Ovary (tissue), 3 donors: ENCODE measurements around the gene CAPZB.

Source experiments
- POLR2A ChIP-seq: fragments of 450-650 bp; IDR thresholded peaks from one replicate; pipeline ENCODE4 v1.6.1; 2017; ENCODE audit warnings: antibody characterized with exemption, mild to moderate bottlenecking, moderate library complexity
- TF ChIP-seq, protein P1 (sequence below), 3 donors: fragments of 450-650 bp in 2 of 3; fragments of 200-600 bp in 1 of 3; IDR thresholded peaks; one replicate each; pipeline versions ENCODE4 v1.5.1 to v1.8.0; 2016 to 2022; ENCODE audit warnings: antibody characterized with exemption in 3 of 3, mild to moderate bottlenecking in 1 of 3
- donor health status: DM: no; HTN: no; CAD: no.

- TF ChIP-seq POLR2A = no peak
- TF ChIP-seq, protein P1, sequence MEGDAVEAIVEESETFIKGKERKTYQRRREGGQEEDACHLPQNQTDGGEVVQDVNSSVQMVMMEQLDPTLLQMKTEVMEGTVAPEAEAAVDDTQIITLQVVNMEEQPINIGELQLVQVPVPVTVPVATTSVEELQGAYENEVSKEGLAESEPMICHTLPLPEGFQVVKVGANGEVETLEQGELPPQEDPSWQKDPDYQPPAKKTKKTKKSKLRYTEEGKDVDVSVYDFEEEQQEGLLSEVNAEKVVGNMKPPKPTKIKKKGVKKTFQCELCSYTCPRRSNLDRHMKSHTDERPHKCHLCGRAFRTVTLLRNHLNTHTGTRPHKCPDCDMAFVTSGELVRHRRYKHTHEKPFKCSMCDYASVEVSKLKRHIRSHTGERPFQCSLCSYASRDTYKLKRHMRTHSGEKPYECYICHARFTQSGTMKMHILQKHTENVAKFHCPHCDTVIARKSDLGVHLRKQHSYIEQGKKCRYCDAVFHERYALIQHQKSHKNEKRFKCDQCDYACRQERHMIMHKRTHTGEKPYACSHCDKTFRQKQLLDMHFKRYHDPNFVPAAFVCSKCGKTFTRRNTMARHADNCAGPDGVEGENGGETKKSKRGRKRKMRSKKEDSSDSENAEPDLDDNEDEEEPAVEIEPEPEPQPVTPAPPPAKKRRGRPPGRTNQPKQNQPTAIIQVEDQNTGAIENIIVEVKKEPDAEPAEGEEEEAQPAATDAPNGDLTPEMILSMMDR (IDR thresholded peaks at IDR 0.05) = no peak
These were observed 8.7 kb downstream of the CAPZB start for GRCh38 chr1:19476450-19477190.
